Measurements from ENCODE around the gene KRT85.

Gene KRT85

GRCh38 chr12:52361553-52361952 is 5.7 kb downstream of the KRT85 start:
- ATAC-seq (ENCODE audit: insufficient read depth, low read depth), result no peak

DNA sequence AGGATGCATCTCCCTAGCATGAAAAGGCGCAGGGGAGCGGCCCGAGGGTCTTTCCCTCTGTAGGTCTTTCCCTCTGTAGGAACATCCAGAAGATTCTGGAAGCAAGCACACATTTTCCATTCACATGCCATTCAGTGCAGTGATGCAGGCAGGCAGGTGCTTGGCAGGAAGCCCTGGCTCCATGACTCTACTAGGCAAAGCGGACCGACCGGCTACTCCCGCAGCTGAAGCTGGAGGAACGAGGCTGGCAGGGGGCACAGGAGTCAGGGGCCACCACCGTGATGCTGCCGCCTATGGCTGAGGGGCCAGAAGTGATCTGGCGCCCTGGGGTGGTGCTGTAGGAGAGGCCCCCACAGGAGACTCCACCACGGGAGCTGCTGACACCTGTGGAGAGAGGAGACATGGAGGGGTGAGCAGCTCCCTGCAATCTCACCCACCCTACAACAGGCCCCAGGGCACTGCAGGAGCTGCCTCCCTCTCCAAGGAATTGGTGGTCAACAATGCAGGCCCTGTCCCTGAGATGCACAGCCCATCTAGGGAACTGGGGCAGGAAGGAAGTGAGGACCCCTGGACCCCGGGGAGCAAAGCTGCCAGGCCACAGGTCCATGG is 6.5 kb downstream of the KRT85 start:
- Histone ChIP-seq H3K4me2 (ENCODE audit: insufficient read depth, low read length) (no peak overlapping the region), H3K27me3 (ENCODE audit: insufficient read depth, low read length, poor library complexity) (no peaks in the 10 kb centered on the region), H3K27ac (ENCODE audit: low read length) (no peak overlapping the region), H3K79me2 (ENCODE audit: insufficient read depth, low read length) (no peaks in the 10 kb centered on the region), H2AFZ (ENCODE audit: low read depth, low read length) (no peak overlapping the region), H3K4me3 (ENCODE audit: low read depth in 1 of 2, low read length in 2 of 2) (no peak overlapping the region), H4K20me1 (ENCODE audit: insufficient read depth, low read length) (peaks cover 3% of the 10 kb centered on the region; the same call in 1 of the 2 replicates), H3K4me1 (ENCODE audit: insufficient read depth, low read length) (peaks cover 10% of the 10 kb centered on the region; the same call in 1 of the 2 replicates), H3K9me3 (ENCODE audit: insufficient read depth, low read length, severe bottlenecking) (no peaks in the 10 kb centered on the region), H3K9ac (ENCODE audit: low read depth, low read length) (no peak overlapping the region), H3K36me3 (ENCODE audit: insufficient read depth, low read length) (no peaks in the 10 kb centered on the region)
- ATAC-seq (ENCODE audit: insufficient read depth, low read depth) (no peak), DNase-seq (no peak)
- TF ChIP-seq EZH2 (IDR thresholded peaks at IDR 0.05; ENCODE audit: borderline replicate concordance, low read depth, low read length, severe bottlenecking), result no peak
- TF ChIP-seq, protein P1, sequence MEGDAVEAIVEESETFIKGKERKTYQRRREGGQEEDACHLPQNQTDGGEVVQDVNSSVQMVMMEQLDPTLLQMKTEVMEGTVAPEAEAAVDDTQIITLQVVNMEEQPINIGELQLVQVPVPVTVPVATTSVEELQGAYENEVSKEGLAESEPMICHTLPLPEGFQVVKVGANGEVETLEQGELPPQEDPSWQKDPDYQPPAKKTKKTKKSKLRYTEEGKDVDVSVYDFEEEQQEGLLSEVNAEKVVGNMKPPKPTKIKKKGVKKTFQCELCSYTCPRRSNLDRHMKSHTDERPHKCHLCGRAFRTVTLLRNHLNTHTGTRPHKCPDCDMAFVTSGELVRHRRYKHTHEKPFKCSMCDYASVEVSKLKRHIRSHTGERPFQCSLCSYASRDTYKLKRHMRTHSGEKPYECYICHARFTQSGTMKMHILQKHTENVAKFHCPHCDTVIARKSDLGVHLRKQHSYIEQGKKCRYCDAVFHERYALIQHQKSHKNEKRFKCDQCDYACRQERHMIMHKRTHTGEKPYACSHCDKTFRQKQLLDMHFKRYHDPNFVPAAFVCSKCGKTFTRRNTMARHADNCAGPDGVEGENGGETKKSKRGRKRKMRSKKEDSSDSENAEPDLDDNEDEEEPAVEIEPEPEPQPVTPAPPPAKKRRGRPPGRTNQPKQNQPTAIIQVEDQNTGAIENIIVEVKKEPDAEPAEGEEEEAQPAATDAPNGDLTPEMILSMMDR (IDR thresholded peaks at IDR 0.05; ENCODE audit: borderline replicate concordance, extremely low read depth, low read length, poor library complexity, severe bottlenecking), result no peak

More at GRCh38 chr12:52361553-52361952, 5.7 kb downstream of the KRT85 start:
- H3K9me3 ChIP-seq (ENCODE audit: insufficient read depth, low read length, severe bottlenecking), result no peaks in the 10 kb centered on the region
- TF ChIP-seq, protein P1 (IDR thresholded peaks at IDR 0.05; ENCODE audit: borderline replicate concordance, extremely low read depth, low read length, poor library complexity, severe bottlenecking), result no peak
- no peak for TF ChIP-seq EZH2 (IDR thresholded peaks at IDR 0.05; ENCODE audit: borderline replicate concordance, low read depth, low read length, severe bottlenecking)
- no peak overlapping the region for H3K9ac ChIP-seq (ENCODE audit: low read depth, low read length)
- no peak overlapping the region for H2AFZ ChIP-seq (ENCODE audit: low read depth, low read length)
- H3K36me3 ChIP-seq (ENCODE audit: insufficient read depth, low read length), result no peaks in the 10 kb centered on the region
- peaks cover 3% of the 10 kb centered on the region; the same call in 1 of the 2 replicates for H4K20me1 ChIP-seq (ENCODE audit: insufficient read depth, low read length)
- no peak overlapping the region for H3K27ac ChIP-seq (ENCODE audit: low read length)
- DNase-seq, result no peak
- peaks cover 10% of the 10 kb centered on the region; the same call in 1 of the 2 replicates for H3K4me1 ChIP-seq (ENCODE audit: insufficient read depth, low read length)
- no peaks in the 10 kb centered on the region for H3K79me2 ChIP-seq (ENCODE audit: insufficient read depth, low read length)
- H3K4me3 ChIP-seq (ENCODE audit: low read depth in 1 of 2, low read length in 2 of 2), result no peak overlapping the region
- no peak overlapping the region for H3K4me2 ChIP-seq (ENCODE audit: insufficient read depth, low read length)
- H3K27me3 ChIP-seq (ENCODE audit: insufficient read depth, low read length, poor library complexity), result no peaks in the 10 kb centered on the region

DNA sequence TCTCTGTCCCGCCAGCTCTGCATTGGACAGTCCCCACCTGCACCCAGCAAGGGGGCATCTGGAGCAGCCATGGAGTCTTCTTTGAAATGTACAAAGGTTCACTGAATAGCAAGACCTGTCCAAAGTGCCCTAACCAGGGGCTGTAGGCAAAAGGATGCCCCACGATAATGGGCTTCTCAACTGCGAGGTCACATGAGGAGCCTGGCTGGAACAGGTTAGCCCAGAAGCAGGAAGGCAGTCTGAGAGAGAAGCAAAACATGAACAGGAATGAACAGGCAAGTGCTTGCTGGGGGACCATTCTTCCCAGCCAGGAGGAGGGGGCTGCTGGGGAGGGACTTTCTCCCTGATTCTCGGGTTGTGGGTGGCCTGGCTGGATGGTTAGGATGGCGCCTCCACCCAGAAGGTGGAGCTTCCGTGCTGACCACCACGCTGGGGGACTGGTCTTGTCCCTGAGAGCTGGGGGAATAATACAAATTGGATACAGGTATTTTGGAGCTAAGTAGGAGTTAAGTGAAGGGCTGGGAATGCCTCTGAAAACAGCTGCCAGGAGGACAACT is 7.1 kb downstream of the KRT85 start:
- no peak overlapping the region for H3K9ac ChIP-seq (ENCODE audit: low read depth, low read length)
- H2AFZ ChIP-seq (ENCODE audit: low read depth, low read length), result no peak overlapping the region
- no peak overlapping the region for H3K27ac ChIP-seq (ENCODE audit: low read length)
- no peaks in the 10 kb centered on the region for H3K36me3 ChIP-seq (ENCODE audit: insufficient read depth, low read length)
- TF ChIP-seq EZH2 (IDR thresholded peaks at IDR 0.05; ENCODE audit: borderline replicate concordance, low read depth, low read length, severe bottlenecking), result no peak
- TF ChIP-seq, protein P1 (IDR thresholded peaks at IDR 0.05; ENCODE audit: borderline replicate concordance, extremely low read depth, low read length, poor library complexity, severe bottlenecking), result no peak
- peaks cover 10% of the 10 kb centered on the region; the same call in 1 of the 2 replicates for H3K4me1 ChIP-seq (ENCODE audit: insufficient read depth, low read length)
- no peak overlapping the region for H3K4me2 ChIP-seq (ENCODE audit: insufficient read depth, low read length)
- ATAC-seq (ENCODE audit: insufficient read depth, low read depth) (no peak), DNase-seq (no peak)
- H3K27me3 ChIP-seq (ENCODE audit: insufficient read depth, low read length, poor library complexity), result no peaks in the 10 kb centered on the region
- H3K4me3 ChIP-seq (ENCODE audit: low read depth in 1 of 2, low read length in 2 of 2), result no peak overlapping the region
- H3K79me2 ChIP-seq (ENCODE audit: insufficient read depth, low read length), result no peaks in the 10 kb centered on the region
- no peaks in the 10 kb centered on the region for H3K9me3 ChIP-seq (ENCODE audit: insufficient read depth, low read length, severe bottlenecking)
- peaks cover 3% of the 10 kb centered on the region; the same call in 1 of the 2 replicates for H4K20me1 ChIP-seq (ENCODE audit: insufficient read depth, low read length)
